ENCODE data around the gene B3GNT8. TPM values are rescaled to one million over a fixed set of nuclear protein-coding genes. Genes with fewer than 3 reads are reported as not detected.

B3GNT8 gene
- total RNA-seq, 1 experiment from 2014 or later, result 0.96 TPM

DNA sequence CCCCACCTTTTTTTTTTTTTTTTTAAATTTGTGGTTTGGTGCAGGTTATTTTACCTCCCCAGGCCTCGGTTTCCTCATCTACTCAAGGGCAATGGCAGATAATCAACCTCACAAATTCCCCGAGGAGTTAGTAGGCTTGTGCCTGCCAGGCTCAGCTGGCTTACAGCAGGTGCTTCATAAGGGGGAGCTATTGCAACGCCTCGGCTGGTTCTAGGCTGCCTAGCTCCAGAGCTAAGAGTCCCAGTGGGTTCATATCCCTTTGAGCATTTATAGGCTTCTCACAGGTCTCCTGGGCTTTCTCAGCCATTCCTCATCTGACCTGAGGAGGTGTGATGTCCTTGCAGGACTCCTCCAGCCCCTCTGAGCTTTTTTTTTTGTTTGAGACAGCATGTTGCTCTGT, 18.9 kb downstream of the B3GNT8 start:
- Histone ChIP-seq H2BK12ac (ENCODE audit: insufficient read length, low read depth, low read length) (no peak overlapping the region), H3K9ac (ENCODE audit: extremely low read depth, insufficient read length, low read length) (no peak overlapping the region), H3K23me2 (ENCODE audit: insufficient read length, low read depth, low read length, poor library complexity, severe bottlenecking) (peaks cover 3% of the 10 kb centered on the region), H3K14ac (ENCODE audit: insufficient read depth, low read length) (no peak overlapping the region), H2AFZ (ENCODE audit: low read length) (no peak overlapping the region), H2AK5ac (ENCODE audit: insufficient read length, low read length) (no peak overlapping the region), H2BK120ac (ENCODE audit: low read depth, low read length, poor library complexity, severe bottlenecking) (no peak overlapping the region), H3K4me2 (ENCODE audit: insufficient read depth, insufficient read length, low read length) (no peak overlapping the region), H3K79me1 (ENCODE audit: insufficient read depth, low read depth, low read length, poor library complexity, severe bottlenecking) (no peaks in the 10 kb centered on the region), H2BK15ac (ENCODE audit: low read depth, low read length) (no peak overlapping the region), H3T11ph (ENCODE audit: low read length) (no peak overlapping the region), H4K8ac (replicated peaks; ENCODE audit: insufficient read length, low read depth, low read length) (no peak overlapping the region), H3K27me3 (ENCODE audit: insufficient read depth, low read length) (no peaks in the 10 kb centered on the region), H3K9me3 (ENCODE audit: control insufficient read depth, low read depth, low read length) (no peaks in the 10 kb centered on the region), H3K4me1 (ENCODE audit: insufficient read depth, low read length) (no peaks in the 10 kb centered on the region; the same call in 1 of the 2 replicates), H2BK5ac (ENCODE audit: insufficient read length, low read length) (no peak overlapping the region), H3K56ac (ENCODE audit: insufficient read length, low read depth, low read length) (no peak overlapping the region), H4K5ac (ENCODE audit: insufficient read length, low read depth, low read length) (no peak overlapping the region), H3K79me2 (ENCODE audit: insufficient read depth, low read length) (no peaks in the 10 kb centered on the region), H3K23ac (ENCODE audit: insufficient read length, low read depth, low read length) (no peak overlapping the region), H4K20me1 (ENCODE audit: control insufficient read depth, insufficient read depth, insufficient read length) (peaks cover 3% of the 10 kb centered on the region), H4K91ac (ENCODE audit: insufficient read length, low read depth, low read length) (no peak overlapping the region), H3K27ac (ENCODE audit: insufficient read length, low read depth, low read length) (no peak overlapping the region), H2BK20ac (ENCODE audit: low read depth, low read length, poor library complexity, severe bottlenecking) (no peak overlapping the region), H3K18ac (ENCODE audit: insufficient read length, low read depth, low read length) (no peak overlapping the region), H3K4ac (ENCODE audit: low read depth, low read length) (no peak overlapping the region)
- H3K9me3 Mint-ChIP-seq, result no peaks in the 10 kb centered on the region
- no peaks in the 10 kb centered on the region for H3K27me3 Mint-ChIP-seq (ENCODE audit: low read depth)
- H3K4me1 Mint-ChIP-seq, result peaks cover 7 to 18% of the 10 kb centered on the region in 2 experiments
- no peak overlapping the region for H3K4me3 Mint-ChIP-seq
- WGBS (ENCODE audit: extremely low coverage, insufficient read length, low lambda C conversion rate), result no CpG with 5 or more reads among the region's 4 CpGs
- TF ChIP-seq, protein P1, sequence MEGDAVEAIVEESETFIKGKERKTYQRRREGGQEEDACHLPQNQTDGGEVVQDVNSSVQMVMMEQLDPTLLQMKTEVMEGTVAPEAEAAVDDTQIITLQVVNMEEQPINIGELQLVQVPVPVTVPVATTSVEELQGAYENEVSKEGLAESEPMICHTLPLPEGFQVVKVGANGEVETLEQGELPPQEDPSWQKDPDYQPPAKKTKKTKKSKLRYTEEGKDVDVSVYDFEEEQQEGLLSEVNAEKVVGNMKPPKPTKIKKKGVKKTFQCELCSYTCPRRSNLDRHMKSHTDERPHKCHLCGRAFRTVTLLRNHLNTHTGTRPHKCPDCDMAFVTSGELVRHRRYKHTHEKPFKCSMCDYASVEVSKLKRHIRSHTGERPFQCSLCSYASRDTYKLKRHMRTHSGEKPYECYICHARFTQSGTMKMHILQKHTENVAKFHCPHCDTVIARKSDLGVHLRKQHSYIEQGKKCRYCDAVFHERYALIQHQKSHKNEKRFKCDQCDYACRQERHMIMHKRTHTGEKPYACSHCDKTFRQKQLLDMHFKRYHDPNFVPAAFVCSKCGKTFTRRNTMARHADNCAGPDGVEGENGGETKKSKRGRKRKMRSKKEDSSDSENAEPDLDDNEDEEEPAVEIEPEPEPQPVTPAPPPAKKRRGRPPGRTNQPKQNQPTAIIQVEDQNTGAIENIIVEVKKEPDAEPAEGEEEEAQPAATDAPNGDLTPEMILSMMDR (conservative IDR thresholded peaks at IDR 0.05), result peak; percentile 43; the same call in 2 of the 3 replicates
- H3K36me3 Mint-ChIP-seq (ENCODE audit: insufficient read depth in 1 of 3, low read depth in 3 of 3), result peaks cover 0 to 7% (median 4%) of the 10 kb centered on the region in 3 experiments; a peak in 2 of 7 replicates
- no peak overlapping the region for H3K27ac Mint-ChIP-seq
- peak; percentile 45 for DNase-seq
